Psoas muscle (tissue), 8 donors: ENCODE measurements around the gene VGLL1. TPM values are rescaled to one million over a fixed set of nuclear protein-coding genes. Genes with fewer than 3 reads are reported as not detected.

Experiments used
- ATAC-seq, 4 donors: fragments of 200-7000 bp; cut with Tn5 transposase; one replicate each; pipeline ENCODE4 v1.9.1; 2020; ENCODE audit warnings: moderate library complexity in 3 of 4, mild to moderate bottlenecking in 2 of 4
- DNase-seq, 2 donors: peaks; one replicate each; pipeline ENCODE4 v3.0.0-alpha.2; 2020
- H3K27ac ChIP-seq: fragments of 200-600 bp; one replicate; pipeline ENCODE4 v1.8.0; 2022
- H3K27me3 ChIP-seq, 3 donors: fragments of 200-600 bp in 1 of 3; one replicate each; pipeline versions ENCODE4 v1.6.1 to v1.8.0; 2013 to 2022; ENCODE audit warnings: low read length in 2 of 3, mild to moderate bottlenecking in 2 of 3, moderate library complexity in 1 of 3; ENCODE audit not compliant: insufficient read depth in 3 of 3
- H3K36me3 ChIP-seq, 2 donors: fragments of 200-600 bp in 1 of 2; one replicate each; pipeline versions ENCODE4 v1.6.1 to v1.8.0; 2013 to 2022; ENCODE audit warnings: low read depth in 1 of 2, mild to moderate bottlenecking in 1 of 2, moderate library complexity in 1 of 2; ENCODE audit not compliant: insufficient read depth in 1 of 2
- H3K4me1 ChIP-seq: fragments of 200-600 bp; one replicate; pipeline ENCODE4 v1.8.0; 2022
- H3K4me3 ChIP-seq: fragments of 200-600 bp; one replicate; pipeline ENCODE4 v1.8.0; 2022; ENCODE audit warnings: mild to moderate bottlenecking
- H3K9me3 ChIP-seq: fragments of 200-600 bp; one replicate; pipeline ENCODE4 v1.8.0; 2022
- WGBS, 3 donors: extraction: QIAGEN DNeasy Blood & Tissue Kit; methylation state at CpG; one replicate each; pipeline versions ENCODE4 v1.1.6 to v1.1.7; 2013; 5-methylcytosine and 5-hydroxymethylcytosine counted together
- intact Hi-C, 2 donors: fragments of 100-400 bp; cut with DNase I; formaldehyde crosslinking; loops; one replicate each; pipeline versions ENCODE4 v1.11.0 to v1.14.2; 2022
- polyA plus RNA-seq, 3 donors: library from polyadenylated mRNA; stranded (reverse); fragments of 200-250 nt; gene quantifications; one replicate each; pipeline ENCODE4 v1.2.3, GENCODE V29; 2013
- total RNA-seq, 4 donors: library from RNA; stranded (reverse); fragmentation: NEBNext Ultra II Directional in 2 of 4; extraction: Animal tissue kit (Norgen Biotek cat#: 25700) in 2 of 4; gene quantifications; one replicate each; pipeline versions ENCODE4 v1.2.1 to v1.2.4, GENCODE V29; 2021 to 2023
- TF ChIP-seq, protein P1 (sequence below): fragments of 200-600 bp; IDR thresholded peaks from one replicate; pipeline ENCODE4 v1.8.0; 2022; ENCODE audit warnings: antibody characterized with exemption
- donor health status: healthy with polysubstance abuse.
- donor health status: DM: no; HTN: no; CAD: no; lungs with moderate emphysema.
- donor health status: Bipolar disorder and iron deficiency.
- donor health status: healthy.
- donor health status: DM: yes; HTN: yes; CAD: no.
- donor health status: DM: no; HTN: no; CAD: no.
- donor health status: DM: no; HTN: no; CAD: no.
- donor health status: DM: yes; HTN: yes; CAD: no.

The VGLL1 gene
- total and polyA plus RNA-seq, 7 donors = not detected

DNA sequence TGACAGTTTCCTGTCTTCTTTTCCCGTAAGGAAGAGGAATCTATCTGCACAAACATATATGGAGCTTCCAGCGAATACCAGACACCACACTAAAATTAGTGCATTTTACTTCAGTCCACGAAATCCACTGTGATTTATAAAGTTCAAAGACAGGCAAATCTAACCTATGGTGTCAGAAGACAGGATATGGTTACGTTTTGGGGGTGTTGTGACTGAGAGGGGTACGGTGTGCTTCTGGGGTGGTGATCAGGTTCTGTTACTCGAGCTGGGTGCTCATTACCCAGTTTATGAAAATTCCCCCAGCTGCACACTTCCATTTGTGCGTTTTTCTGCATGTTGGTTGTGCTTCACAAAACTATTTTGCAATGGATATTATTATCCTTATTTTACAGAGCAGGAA is 10.3 kb downstream of the VGLL1 start:
- Histone ChIP-seq H3K4me1 (no peaks in the 10 kb centered on the region), H3K36me3 (no peaks in the 10 kb centered on the region), H3K27ac (no peak overlapping the region), H3K27me3 (peaks cover 0 to 11% (median 0%) of the 10 kb centered on the region in 3 donors), H3K4me3 (no peak overlapping the region), H3K9me3 (no peaks in the 10 kb centered on the region)
- TF ChIP-seq, protein P1, sequence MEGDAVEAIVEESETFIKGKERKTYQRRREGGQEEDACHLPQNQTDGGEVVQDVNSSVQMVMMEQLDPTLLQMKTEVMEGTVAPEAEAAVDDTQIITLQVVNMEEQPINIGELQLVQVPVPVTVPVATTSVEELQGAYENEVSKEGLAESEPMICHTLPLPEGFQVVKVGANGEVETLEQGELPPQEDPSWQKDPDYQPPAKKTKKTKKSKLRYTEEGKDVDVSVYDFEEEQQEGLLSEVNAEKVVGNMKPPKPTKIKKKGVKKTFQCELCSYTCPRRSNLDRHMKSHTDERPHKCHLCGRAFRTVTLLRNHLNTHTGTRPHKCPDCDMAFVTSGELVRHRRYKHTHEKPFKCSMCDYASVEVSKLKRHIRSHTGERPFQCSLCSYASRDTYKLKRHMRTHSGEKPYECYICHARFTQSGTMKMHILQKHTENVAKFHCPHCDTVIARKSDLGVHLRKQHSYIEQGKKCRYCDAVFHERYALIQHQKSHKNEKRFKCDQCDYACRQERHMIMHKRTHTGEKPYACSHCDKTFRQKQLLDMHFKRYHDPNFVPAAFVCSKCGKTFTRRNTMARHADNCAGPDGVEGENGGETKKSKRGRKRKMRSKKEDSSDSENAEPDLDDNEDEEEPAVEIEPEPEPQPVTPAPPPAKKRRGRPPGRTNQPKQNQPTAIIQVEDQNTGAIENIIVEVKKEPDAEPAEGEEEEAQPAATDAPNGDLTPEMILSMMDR = no peak
- intact Hi-C loops = no loop called here
- DNase-seq (no peak), ATAC-seq (no peak)
- WGBS, 3 donors = 54 to 63% (median 61%) methylated on average over 7 of the region's 7 CpGs

DNA sequence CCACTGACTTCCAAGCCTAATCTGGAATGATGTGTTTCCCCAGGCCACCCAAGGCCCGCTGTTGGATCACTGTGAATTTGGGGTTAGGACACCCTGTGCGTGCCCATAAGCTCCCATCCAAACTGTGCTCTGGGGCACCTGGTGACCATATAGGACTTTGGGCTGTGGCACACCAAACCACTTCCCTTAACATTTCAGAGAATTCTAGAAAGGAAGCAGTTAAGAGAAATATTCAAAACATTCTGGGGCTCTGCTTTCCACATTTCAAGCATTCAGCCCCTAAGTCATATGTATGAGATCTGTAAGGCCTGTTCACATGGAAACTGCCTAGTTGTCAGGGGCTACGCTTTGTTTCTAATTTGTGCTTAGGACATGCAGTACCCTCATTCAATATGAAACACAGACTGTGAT is 14.4 kb downstream of the VGLL1 start:
- H3K4me3 ChIP-seq = no peak overlapping the region
- WGBS, 3 donors = 84 to 97% (median 93%) methylated on average over 3 of the region's 3 CpGs
- no peak overlapping the region for H3K27ac ChIP-seq
- no peaks in the 10 kb centered on the region for H3K36me3 ChIP-seq
- no peak for ATAC-seq
- no peaks in the 10 kb centered on the region for H3K9me3 ChIP-seq
- DNase-seq = no peak
- intact Hi-C loops = no loop called here
- H3K27me3 ChIP-seq = peaks cover 0 to 6% (median 0%) of the 10 kb centered on the region in 3 donors
- TF ChIP-seq, protein P1 = no peak
- no peaks in the 10 kb centered on the region for H3K4me1 ChIP-seq

DNA sequence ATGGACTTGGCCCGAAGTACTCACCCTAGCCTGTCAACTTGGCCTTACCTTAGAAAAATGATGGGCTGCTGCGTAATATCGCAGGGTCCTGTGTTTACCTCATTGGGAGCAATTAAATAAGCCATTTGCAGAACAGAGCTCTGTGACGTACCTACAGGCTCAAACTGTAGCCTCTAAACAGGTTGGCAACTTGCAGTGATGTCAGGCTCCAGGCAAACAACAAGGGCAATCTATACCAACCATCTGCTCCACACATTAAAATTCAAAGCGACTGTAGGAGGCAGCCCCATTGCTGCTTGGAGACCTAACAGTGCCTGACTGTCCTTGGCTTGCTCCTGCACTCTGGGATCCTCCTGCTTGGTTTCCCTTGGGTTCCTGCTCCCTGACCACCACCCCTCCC is 17.2 kb downstream of the VGLL1 start:
- no peak overlapping the region for H3K4me3 ChIP-seq
- peaks cover 0 to 6% (median 0%) of the 10 kb centered on the region in 3 donors for H3K27me3 ChIP-seq
- H3K36me3 ChIP-seq = no peaks in the 10 kb centered on the region
- WGBS, 3 donors = 75 to 85% (median 85%) methylated on average over 5 of the region's 5 CpGs
- H3K9me3 ChIP-seq = no peaks in the 10 kb centered on the region
- no peaks in the 10 kb centered on the region for H3K4me1 ChIP-seq
- no peak for ATAC-seq
- no peak for DNase-seq
- TF ChIP-seq, protein P1 = no peak
- no peak overlapping the region for H3K27ac ChIP-seq
- intact Hi-C loops = no loop called here

DNA sequence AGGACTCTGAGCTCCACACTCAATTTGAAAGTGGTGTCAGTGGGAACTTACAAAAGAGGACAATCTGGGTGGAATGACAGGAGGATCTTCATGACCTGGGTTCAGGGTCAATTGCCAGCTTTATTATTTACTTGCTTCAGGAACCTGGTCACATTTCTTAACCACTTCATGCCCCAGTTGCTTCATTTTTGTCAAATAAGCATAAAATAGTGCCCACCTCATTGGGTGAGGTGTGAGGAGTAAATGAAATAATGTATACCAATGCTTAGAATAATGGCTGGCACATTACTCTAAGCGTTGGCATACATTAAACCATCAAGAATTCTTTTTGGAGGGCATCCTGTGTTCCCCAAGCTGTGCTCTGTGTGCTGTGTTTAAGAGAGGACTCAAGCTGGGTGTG is 19.4 kb downstream of the VGLL1 start:
- ATAC-seq (no peak), DNase-seq (no peak)
- intact Hi-C loops = no loop called here
- Histone ChIP-seq H3K36me3 (no peaks in the 10 kb centered on the region), H3K9me3 (no peaks in the 10 kb centered on the region), H3K27me3 (peaks cover 0 to 13% (median 0%) of the 10 kb centered on the region in 3 donors), H3K4me3 (no peak overlapping the region), H3K4me1 (no peaks in the 10 kb centered on the region), H3K27ac (no peak overlapping the region)
- WGBS, 3 donors = 50 to 85% (median 82%) methylated on average over 1 of the region's 1 CpG
- TF ChIP-seq, protein P1 = no peak

DNA sequence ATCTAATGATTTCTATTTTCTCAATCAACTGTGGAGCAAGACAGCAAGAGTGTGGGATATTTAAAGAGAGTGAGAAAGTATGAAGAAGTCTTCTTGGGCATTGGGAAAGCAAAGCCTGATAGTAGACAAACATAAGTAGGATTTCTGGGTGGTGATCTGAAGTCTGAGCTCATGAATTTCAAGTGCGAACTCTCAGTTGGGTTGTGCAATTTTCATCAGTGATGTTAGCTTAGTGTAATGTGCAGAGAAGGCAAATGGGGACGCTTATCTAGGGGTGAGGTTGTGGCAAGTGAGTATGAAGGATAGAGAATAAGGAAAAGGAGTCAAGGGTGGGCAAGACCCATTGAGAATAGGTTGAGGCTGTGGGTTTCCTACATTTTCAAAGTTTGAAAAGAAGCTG is 23.7 kb downstream of the VGLL1 start:
- H3K27ac ChIP-seq = no peak overlapping the region
- 71 to 88% (median 78%) methylated on average over 2 of the region's 2 CpGs for WGBS, 3 donors
- H3K4me3 ChIP-seq = no peak overlapping the region
- intact Hi-C loops = no loop called here
- TF ChIP-seq, protein P1 = no peak
- no peaks in the 10 kb centered on the region for H3K9me3 ChIP-seq
- no peak for DNase-seq
- H3K27me3 ChIP-seq = peaks cover 0 to 13% (median 0%) of the 10 kb centered on the region in 3 donors
- no peaks in the 10 kb centered on the region for H3K4me1 ChIP-seq
- ATAC-seq = no peak
- no peaks in the 10 kb centered on the region for H3K36me3 ChIP-seq
